Suprapubic skin (tissue), 3 donors: ENCODE measurements around the gene CADM1.

Experiments used
- POLR2A ChIP-seq, 2 donors: fragments of 450-650 bp; IDR thresholded peaks; one replicate each; pipeline ENCODE4 v1.6.1; 2017; ENCODE audit warnings: antibody characterized with exemption in 2 of 2, mild to moderate bottlenecking in 2 of 2, moderate library complexity in 2 of 2
- TF ChIP-seq, protein P1 (sequence below), 2 donors: fragments of 200-600 bp in 1 of 2; fragments of 450-650 bp in 1 of 2; sonication (generic) in 1 of 2; IDR thresholded peaks; one replicate each; pipeline ENCODE4 v1.5.1; 2016 to 2019; ENCODE audit warnings: antibody characterized with exemption in 2 of 2, mild to moderate bottlenecking in 1 of 2, moderate library complexity in 1 of 2

DNA sequence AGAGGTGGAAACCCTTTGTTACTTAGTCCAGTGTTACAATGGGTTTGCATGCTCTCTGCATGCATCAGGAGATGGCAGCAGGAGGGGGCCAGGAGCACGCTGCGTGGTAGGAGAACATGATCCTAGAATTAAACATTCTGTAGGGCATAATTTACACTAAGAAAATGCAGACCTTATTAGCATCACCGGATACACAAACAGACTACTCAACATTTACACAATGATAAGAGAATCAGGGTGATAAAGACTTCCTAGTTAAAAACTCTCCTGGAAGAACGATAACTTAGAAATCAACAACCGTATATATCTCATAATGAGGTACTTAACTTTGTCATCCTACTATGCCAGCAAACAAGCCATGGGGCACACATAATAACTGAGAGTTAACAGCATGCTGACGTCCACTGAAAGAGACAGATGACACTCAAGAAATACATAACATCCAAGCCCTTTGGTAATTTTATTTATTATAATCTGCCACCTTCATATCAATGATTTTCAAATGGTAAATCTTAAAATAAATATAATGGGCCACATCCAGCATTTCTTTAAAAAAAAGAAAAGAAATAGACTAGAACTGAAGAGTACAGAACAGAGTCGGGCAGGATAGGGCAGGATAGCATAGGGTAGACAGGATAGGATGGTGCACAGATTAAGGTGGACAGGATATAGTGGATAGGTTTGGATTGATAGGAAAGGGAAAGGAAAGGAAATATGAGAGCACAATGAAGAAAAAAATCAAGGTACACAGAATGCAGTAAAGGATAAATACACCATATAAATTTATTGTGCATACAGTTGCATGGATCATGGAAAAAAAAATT lies 27.5 kb downstream of the CADM1 start:
- no peak for TF ChIP-seq POLR2A (IDR thresholded peaks at IDR 0.05)
- TF ChIP-seq, protein P1, sequence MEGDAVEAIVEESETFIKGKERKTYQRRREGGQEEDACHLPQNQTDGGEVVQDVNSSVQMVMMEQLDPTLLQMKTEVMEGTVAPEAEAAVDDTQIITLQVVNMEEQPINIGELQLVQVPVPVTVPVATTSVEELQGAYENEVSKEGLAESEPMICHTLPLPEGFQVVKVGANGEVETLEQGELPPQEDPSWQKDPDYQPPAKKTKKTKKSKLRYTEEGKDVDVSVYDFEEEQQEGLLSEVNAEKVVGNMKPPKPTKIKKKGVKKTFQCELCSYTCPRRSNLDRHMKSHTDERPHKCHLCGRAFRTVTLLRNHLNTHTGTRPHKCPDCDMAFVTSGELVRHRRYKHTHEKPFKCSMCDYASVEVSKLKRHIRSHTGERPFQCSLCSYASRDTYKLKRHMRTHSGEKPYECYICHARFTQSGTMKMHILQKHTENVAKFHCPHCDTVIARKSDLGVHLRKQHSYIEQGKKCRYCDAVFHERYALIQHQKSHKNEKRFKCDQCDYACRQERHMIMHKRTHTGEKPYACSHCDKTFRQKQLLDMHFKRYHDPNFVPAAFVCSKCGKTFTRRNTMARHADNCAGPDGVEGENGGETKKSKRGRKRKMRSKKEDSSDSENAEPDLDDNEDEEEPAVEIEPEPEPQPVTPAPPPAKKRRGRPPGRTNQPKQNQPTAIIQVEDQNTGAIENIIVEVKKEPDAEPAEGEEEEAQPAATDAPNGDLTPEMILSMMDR (IDR thresholded peaks at IDR 0.05) = no peak
